GM23338 (cell line): Measurements from ENCODE around the gene DDX24.

Experiments
- EZH2phosphoT487 ChIP-seq: fragments of 200-600 bp; sonication (generic); IDR thresholded peaks from one replicate; pipeline ENCODE4 v1.8.1; 2018; ENCODE audit warnings: antibody characterized with exemption; ENCODE audit not compliant: unreplicated experiment
- TF ChIP-seq, protein P1 (sequence below), 2 experiments: fragments of 200-600 bp in 1 of 2; sonication (generic) in 1 of 2; conservative IDR thresholded peaks; 2 replicates each; pipeline versions ENCODE4 v1.5.1 to v1.6.1; 2016 to 2017; ENCODE audit warnings: antibody characterized with exemption in 2 of 2, low read depth in 2 of 2, mild to moderate bottlenecking in 2 of 2, moderate library complexity in 1 of 2

DNA sequence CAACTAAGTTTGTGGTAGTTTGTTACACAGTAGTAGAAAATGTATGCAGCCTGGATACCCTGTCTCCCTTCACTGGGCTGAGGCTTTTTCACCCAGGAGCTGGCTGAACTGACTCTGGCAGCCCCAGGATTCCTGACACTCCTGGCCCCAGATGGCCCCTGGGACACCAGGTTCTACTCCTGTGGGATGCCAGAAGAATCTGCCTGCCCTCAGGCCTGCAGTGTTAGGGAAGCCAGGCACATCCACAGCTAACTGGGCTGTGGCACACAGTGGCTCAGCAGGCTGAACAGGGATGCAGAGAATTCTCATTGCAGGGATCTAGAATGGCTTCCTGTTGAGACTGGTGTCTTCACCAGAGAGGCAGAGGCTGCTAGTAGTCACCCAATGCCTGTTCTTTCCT is 38.1 kb upstream of the DDX24 start:
- TF ChIP-seq, protein P1, sequence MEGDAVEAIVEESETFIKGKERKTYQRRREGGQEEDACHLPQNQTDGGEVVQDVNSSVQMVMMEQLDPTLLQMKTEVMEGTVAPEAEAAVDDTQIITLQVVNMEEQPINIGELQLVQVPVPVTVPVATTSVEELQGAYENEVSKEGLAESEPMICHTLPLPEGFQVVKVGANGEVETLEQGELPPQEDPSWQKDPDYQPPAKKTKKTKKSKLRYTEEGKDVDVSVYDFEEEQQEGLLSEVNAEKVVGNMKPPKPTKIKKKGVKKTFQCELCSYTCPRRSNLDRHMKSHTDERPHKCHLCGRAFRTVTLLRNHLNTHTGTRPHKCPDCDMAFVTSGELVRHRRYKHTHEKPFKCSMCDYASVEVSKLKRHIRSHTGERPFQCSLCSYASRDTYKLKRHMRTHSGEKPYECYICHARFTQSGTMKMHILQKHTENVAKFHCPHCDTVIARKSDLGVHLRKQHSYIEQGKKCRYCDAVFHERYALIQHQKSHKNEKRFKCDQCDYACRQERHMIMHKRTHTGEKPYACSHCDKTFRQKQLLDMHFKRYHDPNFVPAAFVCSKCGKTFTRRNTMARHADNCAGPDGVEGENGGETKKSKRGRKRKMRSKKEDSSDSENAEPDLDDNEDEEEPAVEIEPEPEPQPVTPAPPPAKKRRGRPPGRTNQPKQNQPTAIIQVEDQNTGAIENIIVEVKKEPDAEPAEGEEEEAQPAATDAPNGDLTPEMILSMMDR (conservative IDR thresholded peaks at IDR 0.05; ENCODE audit: low read depth in 2 of 2), result no peak
- no peak for TF ChIP-seq EZH2phosphoT487
